Measurements from ENCODE around the gene STEAP2.
A peak's percentile ranks its signal among the peaks of the same experiment; 100 is the strongest.
"Not testable (repeated sequence)": the region's sequence is repeated elsewhere in the genome, so short reads cannot be mapped to it uniquely, and the experiment has no call there.

Gene STEAP2

GRCh38 chr7:90238583-90238982 is 27.0 kb downstream of the STEAP2 start:
- DNase-seq = no peak

GRCh38 chr7:90239050-90239449 is 27.5 kb downstream of the STEAP2 start:
- no peak for DNase-seq

- DNase-seq = no peak
These were observed 28.2 kb downstream of the STEAP2 start for GRCh38 chr7:90239625-90240228.

- no peak for DNase-seq
These were observed 31.0 kb downstream of the STEAP2 start for GRCh38 chr7:90242369-90243168.

GRCh38 chr7:90243556-90243955 is 32.0 kb downstream of the STEAP2 start:
- no peak for DNase-seq

GRCh38 chr7:90244565-90244908 is 33.0 kb downstream of the STEAP2 start:
- no peak for DNase-seq

GRCh38 chr7:90244909-90245851 is 33.6 kb downstream of the STEAP2 start, which contains the start of gene CFAP69:
TSS of gene CFAP69 (plus strand) at chr7:90245174. CDS start at chr7:90245425, 251 bp downstream.
- peak; percentile 78 to 93 for DNase-seq

- no peak for DNase-seq
These were observed 34.6 kb downstream of the STEAP2 start for GRCh38 chr7:90246171-90246570.

GRCh38 chr7:90248706-90249105 is 37.2 kb downstream of the STEAP2 start:
- no peak for DNase-seq

GRCh38 chr7:90250601-90251303 is 39.2 kb downstream of the STEAP2 start:
- DNase-seq = no peak

GRCh38 chr7:90251304-90251635 is 39.7 kb downstream of the STEAP2 start:
- no peak for DNase-seq

- DNase-seq = not testable (repeated sequence)
These were observed 44.5 kb downstream of the STEAP2 start for GRCh38 chr7:90256011-90256410.

GRCh38 chr7:90256778-90257177 is 45.2 kb downstream of the STEAP2 start:
- DNase-seq = no peak

- DNase-seq = no peak
These were observed 49.9 kb downstream of the STEAP2 start for GRCh38 chr7:90261441-90261840.

GRCh38 chr7:90262438-90262837 is 50.9 kb downstream of the STEAP2 start:
- peak; percentile 23 to 60 for DNase-seq

- DNase-seq = no peak
These were observed 55.3 kb downstream of the STEAP2 start for GRCh38 chr7:90266808-90267207.

GRCh38 chr7:90267263-90267858 is 55.8 kb downstream of the STEAP2 start:
- DNase-seq = no peak

- DNase-seq = no peak
These were observed 57.6 kb downstream of the STEAP2 start for GRCh38 chr7:90269163-90269562.

GRCh38 chr7:90270431-90271178 is 59.1 kb downstream of the STEAP2 start:
- DNase-seq = no peak

GRCh38 chr7:90271753-90272152 is 60.2 kb downstream of the STEAP2 start:
- DNase-seq = no peak

GRCh38 chr7:90272242-90272641 is 60.7 kb downstream of the STEAP2 start:
- no peak for DNase-seq

GRCh38 chr7:90274161-90274560 is 62.6 kb downstream of the STEAP2 start:
- DNase-seq = no peak

Measured in NCI-H526 (cell line).